Cardiac septum (tissue), 1 donor: Measurements from ENCODE around the gene WDR31. TPM values are rescaled to one million over a fixed set of nuclear protein-coding genes. Genes with fewer than 3 reads are reported as not detected.

Experiments
- DNase-seq: peaks from one replicate; pipeline ENCODE4 v3.0.0-alpha.2; 2020; ENCODE audit warnings: low spot score
- intact Hi-C: fragments of 100-400 bp; cut with DNase I; formaldehyde crosslinking; loops from one replicate; pipeline ENCODE4 v1.14.0; 2022
- total RNA-seq: library from RNA; stranded (reverse); fragmentation: NEBNext Ultra II Directional; extraction: Animal tissue kit (Norgen Biotek cat#: 25700); gene quantifications from one replicate; pipeline ENCODE4 v1.2.1, GENCODE V29; 2021
- donor health status: DM: no; HTN: no; CAD: no.

The WDR31 gene
- total RNA-seq, 1 donor from 2014 or later, result 10.9 TPM

DNA sequence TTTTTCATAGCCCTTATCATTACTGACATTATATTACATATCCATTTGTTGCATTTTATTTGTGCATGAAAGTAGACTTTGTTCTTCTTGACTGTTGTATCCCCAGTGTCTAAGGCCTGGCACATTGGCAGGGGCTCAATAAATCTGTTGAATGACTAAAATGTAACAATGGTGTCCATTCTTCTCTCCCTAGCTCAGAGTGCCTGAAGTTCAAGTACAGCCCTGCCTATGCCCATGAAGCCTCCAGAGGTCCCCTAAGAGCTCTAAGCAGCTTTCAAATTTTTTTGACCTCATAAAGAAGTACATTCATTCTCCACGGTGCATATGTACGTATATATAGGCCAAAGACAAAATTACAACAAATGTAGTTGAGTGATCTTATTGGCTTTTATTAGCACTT is 5.1 kb upstream of the WDR31 start:
- DNase-seq, result no peak
- intact Hi-C loops, result no loop called here

DNA sequence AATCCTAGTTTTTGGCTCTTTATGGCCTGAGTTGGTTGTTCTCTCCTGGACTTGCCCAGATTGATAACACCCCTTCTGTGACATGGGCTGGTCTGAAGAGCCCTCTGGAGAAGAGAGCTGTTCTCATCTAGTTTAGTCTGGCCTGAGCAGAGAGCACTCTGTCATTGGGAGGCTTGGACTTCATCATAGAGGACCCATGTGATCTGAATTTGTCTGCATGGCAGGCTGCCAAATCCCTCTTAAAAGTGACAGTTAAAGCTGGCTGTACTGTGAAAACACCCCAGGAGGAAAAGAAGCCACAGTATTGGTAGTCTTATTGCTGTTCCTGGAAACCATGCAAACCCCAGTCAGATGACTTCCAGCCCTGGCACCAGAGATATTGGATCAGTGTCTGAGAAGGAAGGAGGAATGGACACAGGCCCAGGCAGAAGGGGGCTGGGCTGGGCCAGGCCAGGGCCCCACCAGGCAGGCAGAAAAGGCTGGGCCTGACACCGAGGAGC is 3.7 kb upstream of the WDR31 start:
- intact Hi-C loops, result loop anchor here (5.0 kb wide), 1 partner anchor 249 kb away; no protein-coding TSS in a partner anchor

DNA sequence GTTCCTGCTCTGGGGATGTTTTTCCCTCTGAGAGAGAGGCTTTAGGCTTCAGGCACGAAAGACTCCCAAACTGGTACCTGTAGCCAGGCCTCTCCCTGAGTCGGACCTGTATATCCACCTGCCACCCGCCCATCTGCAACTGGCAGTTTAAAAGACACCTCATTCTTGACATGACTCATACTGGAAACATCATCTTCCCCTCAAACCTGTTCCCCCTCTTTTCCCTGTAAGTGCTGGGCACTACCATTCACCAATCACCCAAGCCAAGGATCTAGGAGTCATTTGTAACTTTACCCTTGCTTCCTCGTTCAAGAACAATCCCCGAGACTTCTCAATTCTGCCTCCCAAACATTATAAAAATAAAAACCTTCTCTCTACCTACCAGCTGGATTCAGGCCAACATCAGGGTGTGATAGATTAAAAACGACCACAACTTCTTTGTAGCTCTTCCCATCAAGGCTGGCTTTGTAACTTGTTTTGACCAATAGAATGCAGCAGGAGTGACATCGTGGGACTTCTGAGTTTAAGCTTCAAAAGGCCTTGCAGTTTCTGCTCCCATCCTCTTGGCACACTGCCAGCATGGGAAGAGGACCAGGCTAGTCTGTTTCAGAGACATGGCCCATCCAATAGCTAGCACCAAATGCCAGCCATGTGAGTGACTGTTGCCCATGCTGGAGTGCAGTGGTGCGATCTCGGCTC is 1.8 kb upstream of the WDR31 start:
- DNase-seq, result no peak
- intact Hi-C loops, result loop anchor here (2.0 to 5.0 kb wide), 3 partner anchors 59 to 250 kb away; partner anchors contain the start of genes ALAD, CDC26 and PRPF4

More for the DNA sequence above, 3.7 kb upstream of the WDR31 start:
- peak; percentile 90 for DNase-seq

DNA sequence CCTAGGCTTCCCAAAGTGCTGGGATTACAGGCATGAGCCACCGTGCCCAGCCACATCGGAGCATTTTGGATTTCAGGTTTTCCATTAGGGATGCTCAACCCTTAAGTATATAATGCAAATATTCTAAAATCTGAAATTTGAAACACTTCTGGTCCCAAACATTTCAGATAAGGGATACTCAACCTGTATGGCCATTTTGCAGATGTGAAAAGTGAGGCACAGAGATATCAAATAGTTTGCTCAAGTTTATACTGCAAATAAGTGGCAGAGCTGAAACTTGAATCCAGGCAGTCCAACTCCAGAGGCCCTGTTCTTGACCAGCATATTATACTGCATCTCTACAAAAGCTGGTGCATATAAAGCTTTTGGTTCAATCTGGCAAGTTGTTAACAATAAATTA is 2.4 kb downstream of the WDR31 start:
- intact Hi-C loops, result no loop called here
- DNase-seq, result no peak

DNA sequence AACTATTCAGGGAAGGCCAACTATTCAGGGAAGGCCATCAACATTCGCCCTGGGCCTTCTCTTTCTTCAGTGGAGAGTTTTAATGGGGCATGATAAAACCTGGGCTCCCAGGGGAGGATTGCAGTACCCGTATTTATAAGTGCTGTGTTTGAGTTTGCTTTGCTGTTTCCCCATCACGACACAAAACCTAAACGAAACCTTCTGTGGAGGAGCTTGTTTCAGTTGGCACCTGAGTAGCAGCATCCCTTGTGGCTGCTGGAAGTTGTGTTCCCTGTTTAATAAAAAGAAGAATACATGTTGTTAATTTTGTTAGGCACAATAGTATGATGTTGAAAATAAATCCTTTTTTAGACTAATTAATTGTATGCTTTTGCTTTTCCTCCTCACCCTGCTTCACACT is 8.3 kb downstream of the WDR31 start:
- no peak for DNase-seq
- intact Hi-C loops, result no loop called here

DNA sequence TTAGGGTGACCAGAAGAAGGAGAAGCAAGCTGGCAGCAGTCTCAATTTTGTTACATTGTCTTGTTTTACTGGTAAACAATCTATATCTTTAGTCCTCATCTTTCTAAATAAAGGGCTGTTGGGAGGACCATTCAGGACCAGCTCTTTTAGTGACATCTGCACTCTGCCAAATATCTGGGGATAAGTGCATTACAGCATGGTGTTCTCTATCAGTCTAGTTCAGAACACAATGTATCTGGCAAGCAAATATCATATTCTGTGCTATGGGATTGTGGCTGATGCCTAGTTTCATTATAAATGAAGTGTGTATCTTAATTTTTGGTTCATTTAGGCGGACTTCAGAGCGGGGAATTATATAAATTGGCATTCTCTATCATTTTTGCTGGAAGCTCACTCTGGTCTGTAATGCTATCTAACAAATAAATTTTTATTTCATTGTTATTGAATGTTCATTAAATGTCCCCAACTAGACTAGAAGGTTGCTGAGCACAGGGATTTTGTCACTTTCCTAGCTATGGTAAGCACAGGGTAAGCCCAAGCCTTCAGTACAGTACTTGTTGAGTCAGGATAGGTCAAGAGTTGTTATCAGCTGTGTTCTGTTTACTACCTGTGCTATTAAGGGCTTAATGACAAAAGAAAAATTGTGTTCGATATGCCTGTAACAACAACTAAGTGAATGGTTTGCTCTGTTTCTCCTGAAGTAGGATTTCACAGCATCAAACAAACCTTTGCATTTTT is 11.9 kb downstream of the WDR31 start:
- intact Hi-C loops, result no loop called here

DNA sequence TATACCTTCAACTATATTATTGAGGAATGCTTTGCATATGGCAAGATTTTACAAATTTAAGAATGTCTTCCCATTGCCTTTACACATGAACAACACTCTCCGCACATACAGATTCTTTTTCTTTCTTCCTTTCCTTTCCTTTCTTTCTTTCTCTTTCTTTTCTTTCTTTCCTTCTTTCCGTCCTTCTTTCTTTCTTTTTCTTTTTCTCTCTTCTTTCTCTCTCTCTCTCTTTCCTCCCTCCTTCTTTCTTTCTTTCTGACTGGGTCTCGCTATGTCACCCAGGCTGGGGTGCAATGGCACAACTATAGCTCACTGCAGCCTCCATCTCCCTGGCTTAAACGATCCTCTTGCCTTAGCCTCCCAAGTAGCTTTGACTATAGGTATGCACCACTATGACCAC is 13.8 kb downstream of the WDR31 start:
- intact Hi-C loops, result no loop called here

More for the DNA sequence above, 11.9 kb downstream of the WDR31 start:
- no peak for DNase-seq

DNA sequence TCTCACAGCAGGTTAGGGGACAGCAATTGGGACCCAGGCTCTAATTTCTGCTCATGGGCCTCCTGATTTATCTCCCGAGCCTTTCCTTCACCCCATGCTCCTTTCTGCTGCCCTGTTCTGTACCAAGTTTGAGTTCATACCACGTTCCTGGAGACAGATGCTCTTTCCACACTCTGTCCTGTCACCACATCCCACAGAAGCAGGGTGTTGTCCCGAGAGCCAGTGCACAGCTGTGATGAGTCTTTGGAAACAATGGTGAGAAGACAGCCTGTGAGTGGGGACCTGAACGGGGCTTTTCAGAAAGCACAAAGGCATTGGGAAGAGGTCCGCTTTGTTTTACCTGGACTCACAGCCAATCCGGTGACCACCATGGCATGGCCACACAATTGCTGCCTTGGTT is 17.4 kb downstream of the WDR31 start:
- no peak for DNase-seq
- intact Hi-C loops, result no loop called here

More for the DNA sequence above, 13.8 kb downstream of the WDR31 start:
- no peak for DNase-seq

DNA sequence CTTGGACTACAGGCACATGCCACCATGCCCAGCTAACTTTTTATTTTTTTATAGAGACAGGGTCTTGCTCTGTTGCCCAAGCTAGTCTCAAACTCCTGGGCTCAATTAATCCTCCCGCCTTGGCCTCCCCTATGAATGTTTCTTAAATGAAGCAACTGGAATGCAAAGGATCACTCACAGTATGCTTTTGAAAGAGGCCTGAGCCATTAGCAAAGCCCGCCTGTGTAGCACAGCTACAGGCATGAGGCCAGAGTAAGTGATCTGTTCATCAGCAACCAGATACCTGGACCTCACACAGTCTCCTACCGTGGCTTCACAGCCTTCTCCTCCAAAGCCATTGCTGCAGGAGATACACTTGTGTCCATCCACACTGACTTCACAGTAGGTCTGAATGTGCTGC is 20.0 kb downstream of the WDR31 start:
- DNase-seq, result no peak
- intact Hi-C loops, result no loop called here

DNA sequence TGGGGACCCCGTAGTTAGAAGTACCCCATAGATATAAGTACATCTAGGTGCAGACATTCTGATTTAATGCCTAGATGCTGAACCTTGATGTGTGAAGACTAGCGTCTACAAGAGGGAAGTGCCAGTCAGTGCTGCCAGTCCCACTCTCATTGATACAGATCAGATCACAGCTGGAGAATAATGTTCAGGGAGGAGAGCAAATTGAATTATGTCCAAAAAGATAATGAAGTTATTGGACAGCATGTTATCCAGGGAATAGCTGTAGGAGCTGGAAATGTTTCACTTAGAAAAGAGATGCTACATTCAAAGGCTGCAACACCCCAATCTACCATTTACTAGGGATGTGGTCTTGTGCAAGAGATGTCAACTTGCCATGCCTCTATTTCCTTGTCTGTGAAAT is 21.0 kb downstream of the WDR31 start:
- intact Hi-C loops, result no loop called here
- no peak for DNase-seq

DNA sequence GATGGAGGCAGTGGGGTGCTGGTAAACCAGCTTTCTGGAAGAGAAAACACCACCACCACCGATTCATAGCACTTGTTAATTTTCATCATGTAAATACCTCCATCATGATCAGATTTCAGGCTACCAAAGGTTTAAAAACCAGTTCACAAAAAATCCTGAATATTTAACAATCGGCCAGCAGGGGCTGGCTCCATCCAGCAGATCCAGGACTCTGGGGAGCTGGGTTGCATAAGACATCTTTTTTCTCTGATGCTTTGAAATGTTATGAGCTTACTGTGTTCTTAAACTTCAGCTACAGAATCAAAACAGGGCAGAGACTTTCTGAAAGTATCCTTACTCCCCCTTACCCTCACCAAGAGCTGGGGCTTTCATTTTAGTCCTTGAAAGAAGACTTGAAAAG is 22.3 kb downstream of the WDR31 start:
- no peak for DNase-seq
- intact Hi-C loops, result no loop called here

DNA sequence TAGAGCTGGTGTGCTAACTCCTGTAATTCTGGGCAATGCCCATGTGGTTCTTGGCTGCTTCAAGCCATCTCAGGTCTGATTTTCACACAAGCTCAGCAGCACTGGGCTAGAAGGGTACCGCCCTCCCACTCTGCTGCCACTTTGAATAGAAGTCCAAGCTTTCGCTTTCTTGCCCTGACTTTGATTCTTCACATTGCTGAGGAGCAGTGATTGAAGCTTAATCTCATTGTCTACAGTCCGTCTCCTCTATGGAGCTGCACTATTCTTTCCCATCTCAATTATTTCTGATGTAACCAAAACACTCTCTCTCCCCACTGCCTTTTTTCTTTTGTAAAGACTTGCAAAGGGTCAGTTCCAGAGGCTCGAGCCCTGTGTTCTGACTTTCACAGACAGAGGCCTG is 24.0 kb downstream of the WDR31 start:
- intact Hi-C loops, result no loop called here
- DNase-seq, result no peak

DNA sequence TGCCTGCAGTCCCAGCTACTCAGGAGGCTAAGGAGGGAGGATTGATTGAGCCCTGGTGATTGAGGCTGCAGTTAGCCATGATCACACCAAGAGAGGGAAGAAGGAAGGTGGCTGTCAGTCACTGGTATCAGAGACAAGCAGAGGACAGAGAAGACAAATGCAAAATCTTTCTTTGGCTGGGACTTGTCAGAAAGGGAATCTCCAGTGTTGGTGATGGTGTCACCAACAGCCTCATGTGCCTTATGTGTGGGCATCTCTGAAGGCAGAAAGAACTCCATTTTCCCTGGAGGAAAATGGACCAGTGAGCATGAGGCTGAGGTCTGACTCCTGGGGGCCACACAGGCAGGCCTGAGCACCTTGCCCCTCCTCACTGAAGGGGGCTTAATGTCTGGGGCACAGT is 24.8 kb downstream of the WDR31 start:
- no peak for DNase-seq
- intact Hi-C loops, result no loop called here

DNA sequence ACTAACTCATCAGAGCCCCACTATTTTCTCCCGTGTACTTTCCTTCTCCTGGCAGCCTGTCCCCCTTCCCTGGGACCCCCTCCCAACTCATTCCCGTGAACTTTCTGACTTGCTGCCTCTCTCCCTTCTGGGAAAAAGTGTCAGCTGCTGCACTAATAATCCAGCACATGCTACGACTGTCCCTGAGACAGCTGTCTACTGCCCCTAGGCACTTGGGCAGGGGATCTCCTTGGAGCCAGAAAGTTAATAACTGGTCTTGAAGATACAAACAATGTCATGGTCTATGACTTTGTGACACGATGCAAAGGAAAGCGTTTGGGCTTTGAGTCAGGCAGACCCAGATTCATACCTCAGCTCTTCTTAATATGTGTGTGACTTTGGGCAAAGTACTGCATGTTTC is 26.8 kb downstream of the WDR31 start:
- intact Hi-C loops, result no loop called here
- no peak for DNase-seq

DNA sequence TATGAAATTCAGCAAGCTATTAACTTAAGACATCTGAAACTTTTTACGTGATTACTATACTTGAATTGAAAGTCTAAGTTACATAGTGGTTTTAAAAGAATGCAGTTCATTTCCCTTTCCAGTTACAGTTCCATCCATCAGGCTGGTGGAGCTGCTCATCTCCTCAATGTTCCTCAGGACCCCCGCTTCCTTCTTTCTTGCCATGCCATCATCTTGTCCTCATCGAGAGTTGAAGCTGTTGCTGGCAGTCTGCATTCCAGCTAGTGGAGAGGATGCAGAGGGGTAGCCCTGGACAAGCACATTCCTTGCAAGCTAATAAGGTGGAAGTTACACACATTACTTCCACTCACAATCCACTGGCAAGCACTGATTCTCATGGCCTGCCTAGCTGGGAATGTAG is 28.1 kb downstream of the WDR31 start:
- no peak for DNase-seq
- intact Hi-C loops, result loop anchor here (2.0 kb wide), 1 partner anchor 91 kb away; no protein-coding TSS in a partner anchor

DNA sequence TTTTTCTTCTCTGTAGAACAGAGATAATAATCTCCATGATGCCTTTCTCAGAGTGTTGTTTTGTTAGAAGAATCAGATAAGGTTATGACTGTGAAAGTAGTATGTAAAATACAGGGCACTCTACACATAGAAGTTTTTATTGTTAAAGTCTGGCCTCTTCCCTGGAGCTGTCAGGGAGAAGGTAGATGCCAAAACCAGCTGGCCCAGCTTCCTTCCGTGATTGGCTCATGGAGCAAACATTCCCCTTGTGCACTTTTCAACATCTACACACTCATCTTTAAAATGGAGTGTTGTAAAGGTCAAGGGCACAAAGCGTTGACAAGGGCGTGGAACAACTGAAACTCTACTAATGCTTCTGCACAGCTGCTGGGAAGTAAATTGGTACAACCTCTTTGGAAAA is 29.5 kb downstream of the WDR31 start:
- intact Hi-C loops, result loop anchor here (2.0 kb wide), 1 partner anchor 92 kb away; no protein-coding TSS in a partner anchor
- no peak for DNase-seq

DNA sequence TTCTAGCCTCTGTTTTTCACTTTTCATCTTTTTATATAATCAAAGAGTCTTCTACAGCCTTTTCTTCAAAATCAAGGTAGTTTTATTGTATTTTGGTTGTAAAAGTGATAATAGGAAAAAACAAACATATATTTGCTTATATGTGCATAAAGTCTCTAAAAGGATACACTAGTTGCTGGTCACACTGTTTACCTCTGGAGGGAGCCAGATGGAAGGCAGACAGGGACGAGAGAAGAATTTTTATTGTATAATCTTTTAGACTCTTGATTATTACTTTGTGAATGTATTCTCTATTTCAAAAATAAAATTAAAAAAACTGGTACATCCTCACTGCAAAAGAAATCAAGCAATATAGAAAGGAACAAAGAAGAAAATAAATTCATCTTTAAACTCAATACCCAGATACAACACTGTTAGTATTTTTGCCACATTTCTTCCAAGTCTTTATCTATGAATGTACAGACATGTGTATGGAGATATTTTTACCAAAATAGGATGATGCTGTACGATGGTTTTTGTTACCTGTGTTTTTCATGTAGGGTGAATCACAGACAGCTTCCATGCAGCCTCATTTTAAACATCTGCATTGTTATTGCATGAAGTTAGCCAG is 30.8 kb downstream of the WDR31 start:
- intact Hi-C loops, result loop anchor here (5.0 kb wide), 1 partner anchor 348 kb away; no protein-coding TSS in a partner anchor
- no peak for DNase-seq

DNA sequence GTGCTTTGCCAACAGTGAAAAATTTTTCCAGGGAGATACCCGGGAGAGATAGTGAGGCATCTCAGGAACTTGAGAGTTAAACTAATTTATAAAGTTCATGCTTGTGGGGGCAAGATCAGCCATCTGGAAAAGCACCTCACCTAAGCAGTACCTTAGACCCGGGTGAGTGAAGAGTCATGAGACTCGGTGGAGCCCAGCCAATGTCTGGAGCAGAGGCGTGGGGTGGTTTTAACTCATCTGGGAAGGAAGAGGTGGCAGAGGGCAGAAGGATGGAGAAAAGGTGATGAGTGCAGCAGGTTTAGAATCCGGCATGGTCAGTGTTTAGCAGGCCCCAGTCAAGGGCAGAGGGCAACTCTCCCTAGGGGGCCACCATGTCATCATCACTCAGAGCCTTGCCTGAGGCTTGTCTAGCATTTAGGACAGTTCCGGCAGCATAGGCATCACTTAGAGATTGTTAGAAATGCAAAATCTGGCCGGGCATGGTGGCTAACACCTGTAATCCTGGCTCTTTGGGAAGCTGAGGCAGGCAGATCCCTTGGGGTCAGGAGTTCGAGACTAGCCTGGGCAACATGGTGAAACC is 32.6 kb downstream of the WDR31 start:
- no peak for DNase-seq
- intact Hi-C loops, result loop anchor here (5.0 kb wide), 1 partner anchor 350 kb away; no protein-coding TSS in a partner anchor

DNA sequence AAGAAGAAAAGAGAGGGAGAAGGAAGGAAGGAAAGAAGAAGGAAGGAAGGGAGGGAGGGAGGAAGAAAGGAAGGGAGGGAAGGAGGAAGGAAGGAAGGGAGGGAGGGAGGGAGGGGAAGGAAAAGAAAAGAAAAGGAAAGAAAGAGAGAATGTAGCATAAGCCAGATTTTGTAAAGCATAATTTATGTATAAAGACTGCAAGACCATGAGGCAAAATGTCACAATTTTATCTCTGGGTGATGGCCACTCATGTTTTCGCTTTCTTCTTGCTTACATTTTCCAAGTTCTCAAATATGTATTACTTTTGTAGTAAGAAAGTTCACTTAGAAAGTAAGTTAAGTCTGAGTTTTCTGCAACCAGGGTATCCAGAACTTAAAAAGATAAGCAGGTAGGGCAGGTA is 33.5 kb downstream of the WDR31 start:
- intact Hi-C loops, result loop anchor here (5.0 kb wide), 1 partner anchor 351 kb away; no protein-coding TSS in a partner anchor
- DNase-seq, result no peak
